ENCODE results near the gene GPR35.
A peak's percentile ranks its signal among the peaks of the same experiment; 100 is the strongest.

The GPR35 gene, protein sequence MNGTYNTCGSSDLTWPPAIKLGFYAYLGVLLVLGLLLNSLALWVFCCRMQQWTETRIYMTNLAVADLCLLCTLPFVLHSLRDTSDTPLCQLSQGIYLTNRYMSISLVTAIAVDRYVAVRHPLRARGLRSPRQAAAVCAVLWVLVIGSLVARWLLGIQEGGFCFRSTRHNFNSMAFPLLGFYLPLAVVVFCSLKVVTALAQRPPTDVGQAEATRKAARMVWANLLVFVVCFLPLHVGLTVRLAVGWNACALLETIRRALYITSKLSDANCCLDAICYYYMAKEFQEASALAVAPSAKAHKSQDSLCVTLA

DNA sequence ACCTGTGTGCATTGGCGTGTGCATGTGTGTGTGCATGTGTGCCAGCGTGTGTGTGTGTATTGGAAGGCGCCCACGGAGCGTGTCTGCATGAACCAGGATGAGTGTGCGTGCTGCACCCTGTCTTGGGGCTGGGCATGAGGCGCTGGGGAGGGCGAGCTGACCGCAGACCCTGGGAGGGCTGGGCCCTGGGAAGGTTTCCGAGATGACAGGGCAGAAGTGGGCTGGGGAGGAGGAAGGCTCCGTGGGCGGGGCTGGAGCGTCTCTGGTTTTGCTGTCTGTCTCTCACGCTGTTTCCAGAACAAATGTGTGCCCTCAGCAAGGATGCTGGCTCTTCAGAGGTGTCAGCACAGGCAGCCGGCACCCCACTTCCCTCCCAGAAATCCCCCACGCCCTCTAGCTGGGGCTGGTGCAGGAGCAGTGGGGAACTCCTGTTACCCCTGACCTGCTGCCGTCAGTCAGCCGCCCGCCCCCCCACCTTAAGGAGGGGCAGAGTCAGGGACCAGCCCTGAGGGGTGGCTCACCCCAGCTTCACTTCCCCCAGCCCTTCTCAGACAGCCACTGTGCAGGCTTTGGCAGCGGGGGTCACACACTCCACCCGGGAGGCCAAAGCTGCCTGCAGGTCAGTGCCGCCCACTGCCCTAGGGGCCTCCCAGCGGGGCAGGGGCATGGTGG, at the start of gene GPR35:
Gene GPR35 (plus strand): TSS at position 531 of the 672 bp plus-strand sequence. CDS start 4,473 bp downstream, outside the sequence.
- peak; percentile 46 to 75 for DNase-seq (ENCODE audit: low read depth in 2 of 2)

DNA sequence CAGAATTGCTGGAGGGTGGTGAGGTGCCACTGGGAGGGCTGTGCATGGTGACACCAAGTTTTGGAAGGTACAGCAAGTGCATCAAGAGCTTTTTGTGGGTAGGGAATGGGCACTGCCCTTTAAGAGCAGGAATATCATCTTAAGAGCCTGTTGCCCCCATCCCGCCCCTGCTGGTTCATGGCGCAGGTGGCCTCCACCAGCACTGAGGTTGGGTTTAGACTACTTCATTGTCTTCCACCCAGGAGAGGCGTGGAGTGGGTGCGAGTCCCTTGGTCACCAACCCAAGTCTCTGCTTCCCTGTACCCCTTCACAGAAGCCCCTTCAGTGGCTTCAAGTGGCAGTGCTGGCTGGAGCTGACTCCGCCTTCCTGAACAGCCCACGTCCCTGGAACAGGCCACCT, 49.2 kb upstream of the GPR35 start:
- no peak for DNase-seq (ENCODE audit: low read depth in 2 of 2)

DNA sequence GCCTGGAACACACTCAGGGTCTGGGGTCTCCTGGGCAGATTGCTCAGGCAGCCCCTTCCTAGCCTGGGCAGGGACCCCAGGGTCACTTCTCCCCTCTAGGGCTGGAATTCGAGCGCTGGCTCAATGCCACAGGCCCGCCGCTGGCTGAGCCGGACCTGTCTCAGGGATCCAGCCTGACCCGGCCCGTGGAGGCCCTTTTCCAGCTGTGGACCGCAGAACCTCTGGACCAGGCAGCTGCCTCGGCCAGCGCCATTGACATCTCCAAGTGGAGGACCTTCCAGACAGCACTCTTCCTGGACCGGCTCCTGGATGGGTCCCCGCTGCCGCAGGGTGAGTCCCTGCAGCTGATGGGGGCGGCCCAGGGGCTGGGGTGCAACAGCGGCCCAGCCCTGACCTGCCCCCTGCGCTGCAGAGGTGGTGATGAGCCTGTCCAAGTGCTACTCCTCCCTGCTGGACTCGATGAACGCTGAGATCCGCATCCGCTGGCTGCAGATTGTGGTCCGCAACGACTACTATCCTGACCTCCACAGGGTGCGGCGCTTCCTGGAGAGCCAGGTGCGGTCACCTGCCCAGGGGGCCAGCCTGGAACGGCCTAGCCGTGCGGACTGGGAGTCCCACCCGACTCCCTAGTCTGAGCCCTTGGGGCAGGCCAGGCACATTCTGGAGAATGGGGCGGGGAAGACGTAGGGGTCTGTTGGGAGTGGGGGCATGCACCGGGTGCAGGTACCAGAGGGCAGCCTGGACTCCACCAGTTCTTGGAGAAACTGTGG, 48.7 kb upstream of the GPR35 start:
- DNase-seq (ENCODE audit: low read depth in 2 of 2) = no peak

DNA sequence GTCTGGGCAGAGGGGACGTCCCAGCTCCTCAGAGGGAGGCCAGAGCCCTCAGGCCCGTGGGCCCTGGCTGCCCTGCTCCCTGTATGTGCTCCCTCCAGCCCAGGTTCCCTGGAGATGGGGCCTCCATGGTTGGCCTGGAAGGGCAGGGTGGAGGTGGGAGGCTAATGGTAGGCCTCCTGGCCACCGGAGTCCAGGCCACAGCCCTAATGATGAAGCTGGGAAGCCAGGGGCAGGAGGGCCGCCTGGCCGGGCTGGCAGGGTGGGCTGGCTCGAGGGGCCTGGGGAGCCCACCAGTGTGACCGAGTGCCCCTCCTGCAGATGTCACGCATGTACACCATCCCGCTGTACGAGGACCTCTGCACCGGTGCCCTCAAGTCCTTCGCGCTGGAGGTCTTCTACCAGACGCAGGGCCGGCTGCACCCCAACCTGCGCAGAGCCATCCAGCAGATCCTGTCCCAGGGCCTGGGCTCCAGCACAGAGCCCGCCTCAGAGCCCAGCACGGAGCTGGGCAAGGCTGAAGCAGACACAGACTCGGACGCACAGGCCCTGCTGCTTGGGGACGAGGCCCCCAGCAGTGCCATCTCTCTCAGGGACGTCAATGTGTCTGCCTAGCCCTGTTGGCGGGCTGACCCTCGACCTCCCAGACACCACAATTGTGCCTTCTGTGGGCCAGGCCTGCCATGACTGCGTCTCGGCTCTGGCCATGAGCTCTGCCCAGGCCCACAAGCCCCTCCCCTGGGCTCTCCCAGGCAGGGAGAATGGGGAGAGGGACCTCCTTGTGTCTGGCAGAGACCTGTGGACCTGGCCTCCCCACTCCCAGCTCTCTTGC, 47.8 kb upstream of the GPR35 start:
- DNase-seq (ENCODE audit: low read depth in 2 of 2) = no peak

DNA sequence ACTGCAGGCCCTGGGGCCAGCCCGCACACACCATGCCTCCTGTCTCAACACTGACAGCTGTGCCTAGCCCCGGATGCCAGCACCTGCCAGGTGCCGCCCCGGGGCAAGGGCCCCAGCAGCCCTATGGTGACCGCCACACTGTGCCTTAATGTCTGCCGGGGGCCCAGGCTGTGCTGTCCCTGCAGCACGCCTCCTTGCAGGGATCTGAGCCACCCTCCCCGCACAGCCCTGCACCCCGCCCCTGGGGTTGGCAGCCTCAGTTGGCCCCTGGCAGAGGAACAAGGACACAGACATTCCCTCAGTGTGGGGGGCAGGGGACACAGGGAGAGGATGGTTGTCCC, 47.2 kb upstream of the GPR35 start:
- no peak for DNase-seq (ENCODE audit: low read depth in 2 of 2)

DNA sequence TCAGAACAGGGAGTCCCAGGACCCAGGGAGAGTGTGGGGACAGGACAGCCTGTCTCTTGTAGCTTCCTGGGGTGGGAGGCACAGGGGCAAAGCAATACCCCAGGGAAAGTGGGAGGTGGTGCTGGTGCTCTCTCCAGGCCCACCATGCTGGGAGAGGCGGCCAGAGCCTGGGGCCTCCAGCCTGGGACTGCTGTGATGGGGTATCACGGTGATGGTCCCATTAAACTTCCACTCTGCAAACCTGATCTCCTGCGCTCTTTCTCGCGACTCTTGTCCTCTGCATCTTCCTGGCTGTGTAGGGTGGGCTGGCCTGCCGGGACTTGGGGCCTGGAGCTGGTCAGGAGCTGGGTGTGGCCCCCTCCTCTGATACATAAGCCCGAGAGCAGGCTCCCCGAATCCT, 46.8 kb upstream of the GPR35 start:
- DNase-seq (ENCODE audit: low read depth in 2 of 2) = no peak

DNA sequence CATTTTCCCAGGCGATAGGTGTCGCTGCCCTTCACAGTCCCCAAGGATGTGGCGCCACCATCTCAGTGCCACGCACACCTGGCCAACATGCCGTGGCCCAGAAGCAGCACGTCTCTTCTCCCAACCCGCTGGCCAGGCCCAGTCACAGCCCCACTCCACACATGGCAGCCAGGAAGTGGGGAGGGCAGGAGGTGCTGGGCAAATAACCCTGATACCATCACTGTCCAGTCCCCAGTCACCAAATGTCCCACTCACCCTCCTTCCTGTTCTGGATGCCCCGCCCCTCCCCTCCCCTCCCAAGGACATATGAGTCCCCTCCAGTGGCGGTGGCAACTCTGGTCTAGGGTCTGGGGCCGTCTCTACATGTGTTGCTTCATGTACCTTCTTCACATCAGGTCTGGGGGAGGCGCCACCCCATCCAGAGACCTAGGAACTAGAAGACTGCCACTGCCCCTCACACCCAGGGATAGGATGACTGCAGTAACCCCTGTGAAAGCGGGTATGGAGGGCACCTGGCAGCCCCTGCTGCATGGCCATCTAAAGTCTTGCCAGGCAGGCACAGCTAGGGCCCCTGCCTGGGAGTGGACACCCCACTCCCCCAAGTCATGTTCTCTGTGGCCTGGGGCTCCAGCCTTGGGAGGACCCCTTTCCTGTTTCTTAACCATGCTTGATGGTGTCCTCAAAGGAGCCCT, 46.1 kb upstream of the GPR35 start:
- no peak for DNase-seq (ENCODE audit: low read depth in 2 of 2)

DNA sequence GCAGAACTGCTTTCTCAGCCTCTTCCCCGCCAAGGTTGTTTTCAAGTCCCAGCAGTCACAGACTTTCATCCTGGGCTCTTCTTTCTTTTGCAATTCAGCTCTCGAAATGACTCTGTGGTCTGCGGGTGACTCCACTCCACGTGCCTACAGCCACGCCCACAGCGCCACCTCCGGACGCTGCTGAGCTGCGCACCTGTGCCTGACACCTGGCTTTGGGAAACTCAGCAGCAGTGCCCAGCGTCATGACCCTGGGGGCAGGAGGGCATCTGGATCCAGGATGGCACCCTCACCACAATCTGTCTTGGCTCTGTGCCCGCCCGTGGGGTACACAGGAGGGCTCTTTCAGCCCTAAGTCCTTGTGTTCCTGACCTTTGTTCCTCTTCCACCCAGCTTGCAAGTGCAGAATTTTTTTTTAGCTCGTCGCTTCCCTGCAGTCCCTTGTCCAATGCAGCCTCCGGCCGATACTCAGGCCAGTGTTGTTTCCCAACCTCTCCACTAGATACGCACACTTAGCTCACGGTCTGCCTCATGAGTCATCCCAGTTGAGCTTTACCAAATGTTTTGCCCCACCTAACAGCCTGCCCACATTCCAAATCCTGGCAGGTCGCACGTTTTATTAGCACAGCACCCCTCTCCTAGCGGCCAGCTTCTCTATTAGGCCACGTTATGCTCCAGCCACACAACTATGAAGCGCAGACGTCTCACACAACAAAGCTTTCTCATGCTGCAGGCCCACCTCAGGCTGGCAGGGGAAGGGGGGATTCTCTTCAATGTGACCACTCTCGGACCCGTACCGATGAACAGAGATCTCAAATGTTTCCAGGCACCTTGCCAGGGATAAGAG, 45.3 kb upstream of the GPR35 start:
- DNase-seq (ENCODE audit: low read depth in 2 of 2) = peak in 1 of 2 experiments; percentile 66

DNA sequence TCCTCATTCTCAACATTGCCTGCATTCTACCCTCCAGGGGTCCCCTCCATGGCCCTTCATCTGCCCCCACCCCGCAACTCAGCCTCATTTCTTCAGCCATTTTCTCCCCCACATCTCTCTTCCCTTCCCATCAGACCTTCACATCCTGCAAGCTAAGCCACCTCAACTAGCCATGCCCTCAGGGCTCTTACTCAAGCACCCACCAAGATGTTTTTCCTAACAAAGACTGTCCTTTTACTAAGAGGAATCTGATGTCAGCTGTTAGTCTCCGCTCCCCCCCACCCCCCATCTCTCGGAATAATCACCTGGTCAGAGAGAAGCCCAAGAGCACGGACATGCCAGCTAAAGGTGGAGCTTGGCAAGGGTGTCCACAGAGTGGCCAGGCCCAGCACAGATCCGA, 43.5 kb upstream of the GPR35 start:
- no peak for DNase-seq (ENCODE audit: low read depth in 2 of 2)

DNA sequence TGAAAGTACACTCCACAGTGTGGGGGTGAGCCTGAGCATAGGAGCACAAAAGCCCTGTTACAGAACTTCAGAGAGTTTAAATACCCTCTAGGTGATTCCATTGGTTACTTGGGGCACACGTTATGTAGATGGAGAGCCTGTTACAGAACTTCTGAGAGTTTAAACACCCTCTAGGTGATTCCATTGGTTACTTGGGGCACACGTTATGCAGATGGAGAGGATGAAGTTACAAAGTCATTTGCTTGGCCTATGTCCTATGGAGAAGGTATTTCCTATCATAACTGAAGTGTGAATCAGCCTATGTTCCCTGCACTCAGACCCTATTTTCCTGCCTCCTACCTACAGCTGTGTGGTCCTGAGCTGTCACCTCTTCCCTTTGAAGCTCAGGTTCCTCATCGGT, 42.5 kb upstream of the GPR35 start:
- no peak for DNase-seq (ENCODE audit: low read depth in 2 of 2)

DNA sequence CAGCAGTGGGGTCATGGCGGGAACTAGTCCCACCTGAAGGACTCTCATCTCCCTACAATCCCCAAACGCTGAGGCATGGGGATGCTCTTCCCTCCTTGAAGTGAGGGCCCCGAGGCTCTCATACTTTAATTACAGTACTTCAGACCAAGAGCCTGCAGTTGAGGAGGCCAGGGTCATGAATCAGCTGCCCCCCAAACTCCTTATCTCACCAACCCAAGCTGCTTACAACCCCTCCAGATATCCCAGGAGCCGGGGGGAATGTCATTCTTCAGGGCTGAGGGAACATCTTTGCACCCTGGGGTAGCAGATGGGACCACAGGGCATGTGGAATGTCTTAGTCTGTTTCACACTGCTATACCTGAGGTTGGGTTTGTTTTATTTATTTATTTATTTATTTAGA, 41.5 kb upstream of the GPR35 start:
- no peak for DNase-seq (ENCODE audit: low read depth in 2 of 2)

DNA sequence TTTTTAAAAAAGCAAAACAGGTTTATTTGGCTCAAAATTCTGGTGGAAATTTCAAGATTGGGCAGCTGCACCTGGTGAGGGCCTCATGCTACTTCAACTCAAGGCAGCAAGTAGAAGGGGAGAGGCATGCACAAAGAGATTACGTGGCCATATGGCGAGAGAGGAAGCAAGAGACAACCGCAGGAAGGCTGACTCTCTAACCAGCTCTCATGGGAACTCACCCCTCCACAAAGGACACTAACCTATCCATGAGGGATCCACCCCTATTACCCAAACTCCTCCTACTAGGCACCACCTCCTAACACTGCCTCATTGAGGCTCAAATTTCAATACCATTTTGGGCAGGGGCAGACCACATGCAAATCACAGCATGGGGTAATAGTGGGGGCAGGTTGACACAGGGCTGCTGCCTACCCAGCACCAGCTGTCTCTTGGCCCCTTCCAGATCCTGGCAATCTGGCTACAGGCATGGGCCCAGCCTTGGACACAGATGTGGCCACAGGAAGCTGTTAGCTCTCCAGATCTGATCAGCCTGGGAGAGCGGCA, 40.7 kb upstream of the GPR35 start:
- DNase-seq (ENCODE audit: low read depth in 2 of 2) = no peak

DNA sequence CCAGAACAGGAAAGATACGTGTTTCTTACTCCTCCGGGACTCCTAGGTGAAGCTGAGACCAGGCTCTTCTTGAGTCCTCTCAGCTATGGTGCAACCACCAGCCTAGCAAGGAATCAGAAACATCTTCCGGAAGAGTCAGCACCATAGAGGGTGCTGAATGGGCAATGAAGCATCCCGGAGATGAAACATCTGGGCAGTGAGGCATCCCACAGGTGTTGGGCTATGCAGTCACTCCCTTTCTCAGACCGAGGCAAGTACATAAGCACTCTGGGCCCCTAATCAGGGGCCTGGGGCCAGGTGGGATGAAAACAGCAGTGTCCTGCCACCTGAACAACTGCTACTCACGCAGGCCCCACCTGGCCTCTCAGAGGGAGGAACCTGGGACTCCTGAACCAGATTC, 40.2 kb upstream of the GPR35 start:
- no peak for DNase-seq (ENCODE audit: low read depth in 2 of 2)

DNA sequence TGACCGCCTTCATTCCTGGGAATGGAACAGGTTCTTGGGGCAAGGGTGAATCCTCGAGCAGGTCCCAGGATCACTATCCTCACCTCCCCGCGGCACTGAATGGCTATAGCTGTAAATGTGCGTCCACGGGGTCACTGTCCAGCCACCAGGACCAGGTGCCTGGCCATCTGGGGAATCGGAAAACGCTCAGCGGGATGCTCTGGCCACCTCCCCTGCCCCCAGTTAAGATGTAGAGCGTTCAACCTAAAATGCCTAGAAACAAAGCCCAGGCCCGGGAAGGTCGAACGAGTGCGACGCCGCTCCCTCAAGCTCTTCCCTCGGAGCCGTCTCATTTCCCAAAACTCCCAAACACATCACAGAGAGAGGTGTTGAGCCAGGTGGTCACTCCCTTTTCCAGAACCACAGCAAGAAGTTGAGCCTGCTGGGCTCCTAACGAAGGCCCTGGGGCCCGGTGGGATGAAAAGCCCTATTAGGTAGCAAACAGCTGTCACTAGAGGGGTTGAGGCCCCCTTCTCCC, 39.5 kb upstream of the GPR35 start:
- no peak for DNase-seq (ENCODE audit: low read depth in 2 of 2)

DNA sequence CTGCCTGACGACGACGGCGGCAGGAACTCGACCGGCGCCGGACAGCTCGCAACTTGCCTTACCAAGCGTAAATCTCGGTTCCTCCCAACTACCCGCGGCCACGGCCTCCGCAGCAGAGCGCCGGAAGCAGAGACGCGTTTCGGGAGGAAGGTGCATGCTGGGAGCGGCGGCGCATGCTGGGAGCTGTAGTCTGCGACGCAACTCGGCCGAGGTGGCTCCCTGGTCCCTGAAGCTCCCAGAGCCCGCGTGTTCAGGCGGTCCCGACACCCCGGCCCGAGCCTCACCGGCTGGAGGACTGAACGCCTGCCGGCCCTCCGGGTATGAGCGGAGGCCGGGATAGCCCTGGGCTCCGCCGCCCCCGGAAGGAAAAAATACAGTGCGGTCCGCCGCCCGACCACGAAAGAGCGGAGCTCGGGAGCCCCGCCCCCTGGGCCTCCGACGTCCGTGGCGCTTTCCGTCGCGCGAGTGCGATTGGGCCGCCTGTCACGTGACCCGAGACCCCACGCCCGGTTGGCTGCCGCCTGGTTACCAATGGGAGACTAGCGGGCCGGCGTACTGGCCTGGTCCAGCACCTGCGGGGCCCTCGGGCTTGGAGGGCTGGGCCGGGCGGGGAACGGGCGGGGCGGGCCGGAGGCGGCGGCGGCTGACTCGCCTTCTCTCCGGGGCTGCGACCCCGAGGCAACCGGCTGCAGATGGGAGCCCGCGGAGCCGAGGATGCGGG, 38.9 kb upstream of the GPR35 start, which contains the start of gene CAPN10:
Gene CAPN10 (plus strand): TSS at position 537 of the 721 bp plus-strand sequence. CDS start 178 bp downstream, at position 715.
- peak; percentile 93 to 94 for DNase-seq (ENCODE audit: low read depth in 2 of 2)

DNA sequence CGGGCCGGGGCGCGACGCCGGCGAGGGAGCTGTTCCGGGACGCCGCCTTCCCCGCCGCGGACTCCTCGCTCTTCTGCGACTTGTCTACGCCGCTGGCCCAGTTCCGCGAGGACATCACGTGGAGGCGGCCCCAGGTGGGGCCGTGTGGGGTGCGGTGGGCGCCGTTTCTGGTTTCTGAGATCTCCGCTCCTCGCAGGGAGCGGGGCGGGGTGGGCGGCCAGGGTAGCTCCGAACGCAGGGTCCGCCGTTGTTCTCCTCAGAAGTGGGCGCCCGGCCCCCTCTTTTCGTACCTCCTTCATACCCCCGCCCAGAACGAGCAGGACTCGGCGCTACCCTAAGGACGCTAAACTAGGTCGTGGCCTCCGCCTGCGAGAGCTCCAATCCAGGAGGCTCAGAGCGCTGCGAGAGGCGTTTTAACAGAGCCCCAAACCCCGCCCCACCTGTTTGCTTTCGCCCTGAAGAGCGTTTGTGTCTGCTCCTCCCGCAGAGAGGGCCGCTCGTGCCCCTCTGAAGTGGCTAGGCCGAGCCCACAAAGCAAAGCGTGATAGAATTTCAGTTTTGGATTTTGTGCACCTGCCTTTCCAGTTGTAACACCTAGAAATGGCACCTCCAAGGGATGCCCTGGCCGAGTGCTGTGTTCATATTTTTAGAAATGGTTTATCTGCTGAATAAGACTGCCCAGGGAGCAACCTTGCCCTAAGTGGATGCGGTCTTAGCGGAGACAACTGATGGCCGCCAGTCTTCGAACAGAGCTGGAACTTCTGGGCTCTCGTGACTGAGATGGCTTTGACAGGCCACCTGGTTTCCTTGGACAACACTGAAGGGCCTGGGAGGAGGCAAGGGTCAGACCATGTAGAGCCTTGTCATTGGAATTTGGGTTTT, 38.1 kb upstream of the GPR35 start:
- no peak for DNase-seq (ENCODE audit: low read depth in 2 of 2)

DNA sequence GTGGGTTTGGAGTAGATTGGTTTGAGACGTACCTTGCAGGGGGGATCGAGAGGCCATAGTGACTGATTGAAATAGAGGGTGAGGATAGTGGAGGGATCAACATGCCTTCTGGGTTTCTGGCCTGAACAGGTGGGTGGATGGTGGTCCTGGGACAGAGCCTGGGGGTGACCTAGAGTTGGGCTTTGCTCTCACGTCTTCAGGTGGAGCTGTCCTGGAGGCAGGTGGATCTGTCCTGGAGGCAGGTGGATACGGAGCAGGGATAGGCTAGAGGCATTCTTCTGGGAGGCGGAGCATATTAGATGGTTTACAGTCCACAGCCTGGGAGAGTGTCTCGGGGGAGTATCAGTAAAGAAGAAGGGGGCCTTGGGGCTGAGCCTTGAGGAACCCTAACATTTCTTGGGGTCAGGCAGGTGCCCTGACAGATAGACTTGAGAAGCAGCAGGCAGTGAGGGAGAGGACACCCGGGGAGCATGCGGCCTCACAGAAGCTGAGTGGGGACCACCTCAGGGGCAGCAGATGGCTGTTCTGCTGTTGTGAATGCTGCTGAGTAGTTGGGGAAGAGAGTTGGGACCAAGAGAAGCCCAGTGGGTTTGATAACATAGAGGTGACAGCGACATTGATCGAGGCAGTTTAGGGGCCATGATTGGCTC, 37.1 kb upstream of the GPR35 start:
- DNase-seq (ENCODE audit: low read depth in 2 of 2) = no peak

DNA sequence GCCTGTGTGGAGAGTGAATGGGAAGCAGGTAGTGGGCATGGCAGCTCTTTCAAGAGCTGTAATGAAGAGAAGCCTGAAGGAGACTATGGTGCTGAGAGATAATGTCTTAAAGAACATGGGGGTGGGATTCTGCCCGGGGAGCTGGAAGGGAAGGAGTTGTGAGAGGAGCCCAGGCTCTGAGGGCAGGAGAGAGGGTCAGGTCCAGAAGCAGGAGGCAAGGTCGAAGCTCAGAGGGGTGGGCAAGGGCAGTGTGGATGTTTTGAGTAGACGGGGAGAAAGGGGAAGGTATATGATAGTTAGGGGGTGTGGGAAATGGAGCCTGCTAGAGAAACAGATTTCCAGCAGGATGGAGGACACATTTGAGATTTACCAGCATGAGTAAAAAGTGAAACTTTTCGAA, 36.6 kb upstream of the GPR35 start:
- no peak for DNase-seq (ENCODE audit: low read depth in 2 of 2)
